GM21526 (cell line): ENCODE data around the gene IMMP2L.
"Not testable (repeated sequence)": the region's sequence is repeated elsewhere in the genome, so short reads cannot be mapped to it uniquely, and the experiment has no call there.

Experiments
- ATAC-seq: cut with Tn5 transposase; IDR thresholded peaks from one replicate; pipeline ENCODE4 v1.9.1; 2021; ENCODE audit warnings: moderate library complexity; ENCODE audit not compliant: unreplicated experiment, low FRiP score

Gene IMMP2L

DNA sequence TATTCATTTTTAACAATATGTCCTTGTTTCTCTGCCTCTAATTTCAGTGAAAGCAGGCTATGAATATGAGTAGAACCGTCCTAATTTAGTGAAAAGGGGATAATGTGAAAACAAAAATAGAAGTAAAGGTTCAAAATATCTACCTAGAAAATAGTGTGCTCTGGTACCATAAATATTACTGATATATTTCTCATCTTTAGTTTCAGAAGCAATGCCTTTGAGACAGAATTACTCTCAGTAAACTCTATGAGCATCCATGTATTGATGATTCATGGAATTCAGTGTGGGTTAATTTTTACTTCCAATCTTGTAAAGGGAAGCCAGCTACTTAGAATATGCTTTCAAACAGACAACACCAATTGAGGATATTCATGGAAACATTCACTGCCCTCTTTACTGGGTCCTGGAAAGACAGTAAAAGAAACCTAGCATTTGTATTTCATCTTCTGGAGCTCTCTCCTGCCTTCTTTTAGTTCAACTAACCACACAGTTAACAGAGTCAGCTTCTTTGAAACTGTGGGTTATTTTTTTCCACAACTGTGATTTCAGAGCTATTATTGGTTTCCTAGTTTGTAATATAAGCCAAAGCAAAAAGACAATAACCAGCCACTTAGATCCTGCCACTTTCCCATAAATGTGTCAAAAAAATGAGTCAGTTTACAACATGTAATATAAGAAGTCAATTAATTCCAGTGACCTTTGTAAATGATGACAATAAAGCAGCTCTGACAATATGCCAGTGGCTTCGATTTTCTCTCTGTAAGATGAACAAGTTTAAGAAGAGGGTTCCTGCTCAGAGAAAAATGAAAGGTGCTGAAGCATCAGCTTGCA lies 469.7 kb downstream of the IMMP2L start:
- no peak for ATAC-seq

DNA sequence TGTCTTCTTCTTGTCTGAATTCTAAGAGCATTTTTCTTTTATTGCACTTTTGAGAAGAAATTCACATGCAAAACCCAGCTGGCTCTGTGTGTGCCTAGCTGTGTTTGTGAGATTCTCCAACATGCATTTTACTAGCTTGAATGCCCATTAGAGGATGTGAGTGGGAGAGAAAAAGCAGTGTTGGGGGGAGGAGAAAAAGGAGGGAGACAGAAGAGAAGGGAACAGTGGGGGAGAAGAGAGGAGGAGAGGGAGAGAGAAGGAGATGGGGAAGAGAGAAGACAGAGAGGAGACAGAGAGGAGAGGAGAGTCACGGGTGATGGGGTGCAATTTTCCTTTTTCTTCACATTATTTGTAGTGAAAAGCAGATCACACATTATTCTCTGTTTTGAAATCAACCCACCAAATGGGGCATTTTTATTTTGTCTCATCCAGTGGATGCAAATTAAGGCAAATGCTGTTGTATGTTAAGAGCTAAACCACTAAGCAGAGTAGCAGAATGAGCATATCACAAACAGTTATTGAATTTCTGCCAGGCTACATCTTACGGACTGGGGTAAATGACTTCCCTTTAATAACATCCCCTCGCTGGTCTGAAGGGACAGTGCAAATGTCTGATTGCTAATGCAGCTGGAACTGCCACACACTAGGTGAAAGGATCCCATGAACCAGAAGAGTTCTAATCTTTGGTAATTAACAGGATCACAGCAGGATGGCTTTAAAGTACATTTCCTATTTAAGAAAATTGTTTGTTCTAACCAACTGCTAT lies 470.5 kb downstream of the IMMP2L start:
- no peak for ATAC-seq

DNA sequence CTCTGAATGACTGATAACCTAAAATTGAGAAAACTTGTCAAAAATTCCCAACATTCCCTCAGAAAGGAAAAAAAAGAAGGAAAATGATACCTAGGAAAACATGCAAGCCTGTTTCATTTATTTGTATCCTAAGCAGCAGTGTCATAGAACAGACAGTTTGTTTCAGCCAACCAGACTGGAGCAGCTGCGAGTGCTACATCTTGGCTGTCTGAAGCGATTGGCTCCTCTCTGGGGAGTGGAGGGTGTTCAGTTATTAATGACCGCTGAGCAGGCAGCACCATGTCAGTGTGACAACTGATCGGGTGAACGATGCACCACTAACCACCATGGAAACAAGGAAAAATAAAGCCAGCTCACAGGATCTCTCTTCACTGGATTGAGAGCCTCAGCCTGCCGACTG lies 471.4 kb downstream of the IMMP2L start, which contains the start of gene LRRN3:
TSS of gene LRRN3 (plus strand) at position 282 of the 400 bp plus-strand sequence. CDS start 31,646 bp downstream, outside the sequence.
- ATAC-seq: no peak

DNA sequence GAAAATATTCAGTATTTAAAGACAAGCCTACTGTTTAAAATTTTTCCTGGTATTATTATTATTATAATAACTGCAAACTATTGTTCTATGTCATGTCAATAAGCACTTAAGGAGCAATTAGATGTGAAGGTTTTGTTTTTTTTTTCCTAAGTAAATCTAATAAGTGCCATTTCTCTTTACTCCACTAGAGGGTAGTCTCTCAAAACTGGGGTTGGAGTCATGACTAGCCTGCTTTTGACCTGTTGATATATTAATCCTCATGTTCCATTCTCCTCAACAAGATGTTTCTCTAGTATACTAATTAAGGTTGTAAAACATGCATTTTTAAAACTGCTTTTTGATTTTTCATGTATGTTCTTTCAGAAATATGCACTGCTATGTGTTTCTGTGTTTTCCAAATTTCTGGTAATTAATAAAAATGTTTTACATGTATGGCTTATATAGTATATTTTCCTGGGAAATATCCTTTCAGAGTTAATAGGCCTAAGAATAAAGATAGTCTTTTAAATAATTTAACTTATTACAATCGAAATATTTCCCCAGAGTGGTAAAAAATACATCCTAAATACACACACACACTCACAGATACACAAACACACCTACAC lies 472.4 kb downstream of the IMMP2L start:
- peak; percentile 48 for ATAC-seq

DNA sequence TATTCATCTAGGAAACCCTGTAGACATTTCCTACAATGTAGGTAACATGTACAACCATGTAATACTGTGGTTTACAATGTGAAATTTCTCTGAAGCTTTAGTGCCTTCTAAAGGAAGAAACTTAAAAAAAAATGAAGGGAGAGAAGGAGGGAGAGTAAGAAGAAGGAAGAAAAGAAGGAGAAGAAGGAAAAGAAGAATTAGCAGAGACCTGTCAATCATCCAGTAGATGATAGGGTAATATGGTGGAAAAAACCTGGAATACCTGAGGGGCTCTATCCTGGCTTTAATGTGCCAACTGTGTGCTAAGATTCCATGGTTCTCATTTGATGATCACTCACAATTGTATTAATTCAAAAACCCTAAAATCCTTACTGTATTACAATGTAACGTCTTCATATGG lies 474.0 kb downstream of the IMMP2L start:
- ATAC-seq: no peak

DNA sequence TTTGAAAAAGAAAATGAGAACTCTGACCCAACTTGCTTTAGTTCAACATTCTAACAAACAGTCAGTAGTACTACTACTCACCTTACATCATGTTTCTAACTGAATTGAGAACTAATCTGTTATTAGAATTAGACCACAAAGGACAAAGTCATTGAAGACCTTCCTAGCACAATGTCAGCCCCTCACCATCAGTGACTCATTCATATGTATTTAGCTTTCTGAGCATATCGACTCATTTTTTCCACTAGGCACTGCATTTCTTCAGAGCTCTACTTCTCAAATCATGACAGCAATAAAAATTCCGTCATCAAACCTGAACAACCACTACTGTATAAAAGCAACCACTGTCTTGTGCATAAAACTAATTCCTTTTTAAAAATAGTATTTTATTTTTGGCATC lies 475.8 kb downstream of the IMMP2L start:
- ATAC-seq: no peak

DNA sequence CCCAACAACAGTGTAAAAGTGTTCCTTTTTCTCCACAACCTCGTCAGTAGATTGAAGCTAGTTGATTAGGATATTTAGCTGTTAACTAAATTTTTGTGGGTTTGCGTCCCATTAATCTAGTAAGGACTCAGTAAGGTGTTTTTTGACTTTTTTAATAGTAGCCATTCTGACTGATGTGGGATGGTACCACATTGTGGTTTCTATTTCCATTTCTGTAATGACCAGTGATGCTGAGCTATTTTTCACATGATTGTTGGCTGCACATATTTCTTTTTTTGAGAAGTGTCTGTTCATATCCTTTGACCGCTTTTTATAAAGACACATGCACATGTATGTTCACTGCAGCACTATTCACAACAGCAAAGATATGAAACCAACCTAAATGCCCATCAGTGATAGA lies 476.9 kb downstream of the IMMP2L start:
- no peak for ATAC-seq

DNA sequence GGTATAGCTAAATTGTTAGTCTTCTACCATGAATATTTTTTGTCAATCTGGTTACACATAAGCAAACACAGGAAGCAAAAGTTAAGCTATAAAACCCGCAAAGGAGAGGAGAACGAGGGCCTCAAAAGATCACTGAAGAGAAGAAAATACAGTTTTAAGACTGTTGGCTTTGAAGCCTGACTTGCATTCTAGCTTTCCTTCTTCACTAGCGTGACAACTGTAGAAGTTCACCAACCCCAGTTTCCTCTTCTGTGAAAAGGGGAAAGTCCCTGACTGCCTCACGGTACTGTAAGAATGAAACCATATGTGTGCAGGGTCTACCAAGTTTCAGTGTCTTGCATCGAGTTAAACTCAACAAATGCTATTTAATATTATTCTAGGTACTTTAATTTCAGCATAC lies 478.9 kb downstream of the IMMP2L start:
- peak; percentile 99 for ATAC-seq

DNA sequence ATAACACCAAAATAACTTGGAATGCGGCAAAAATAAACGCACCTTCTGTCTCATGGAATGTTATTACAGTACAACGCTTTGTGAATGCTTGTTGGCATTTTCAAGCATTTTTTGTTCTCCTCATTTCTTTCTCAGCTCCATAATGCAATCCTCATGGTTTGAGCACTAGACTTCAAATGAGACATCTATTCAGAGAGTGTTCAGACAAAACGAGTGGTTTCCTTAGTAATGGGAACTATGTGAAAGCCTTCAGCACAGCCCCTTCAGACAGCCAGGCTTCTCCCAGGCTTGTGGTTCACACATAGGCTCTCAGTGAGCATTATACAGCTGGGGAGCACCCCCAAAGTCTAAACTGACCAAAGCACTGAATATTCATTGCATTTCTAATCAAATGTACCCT lies 479.9 kb downstream of the IMMP2L start:
- no peak for ATAC-seq

DNA sequence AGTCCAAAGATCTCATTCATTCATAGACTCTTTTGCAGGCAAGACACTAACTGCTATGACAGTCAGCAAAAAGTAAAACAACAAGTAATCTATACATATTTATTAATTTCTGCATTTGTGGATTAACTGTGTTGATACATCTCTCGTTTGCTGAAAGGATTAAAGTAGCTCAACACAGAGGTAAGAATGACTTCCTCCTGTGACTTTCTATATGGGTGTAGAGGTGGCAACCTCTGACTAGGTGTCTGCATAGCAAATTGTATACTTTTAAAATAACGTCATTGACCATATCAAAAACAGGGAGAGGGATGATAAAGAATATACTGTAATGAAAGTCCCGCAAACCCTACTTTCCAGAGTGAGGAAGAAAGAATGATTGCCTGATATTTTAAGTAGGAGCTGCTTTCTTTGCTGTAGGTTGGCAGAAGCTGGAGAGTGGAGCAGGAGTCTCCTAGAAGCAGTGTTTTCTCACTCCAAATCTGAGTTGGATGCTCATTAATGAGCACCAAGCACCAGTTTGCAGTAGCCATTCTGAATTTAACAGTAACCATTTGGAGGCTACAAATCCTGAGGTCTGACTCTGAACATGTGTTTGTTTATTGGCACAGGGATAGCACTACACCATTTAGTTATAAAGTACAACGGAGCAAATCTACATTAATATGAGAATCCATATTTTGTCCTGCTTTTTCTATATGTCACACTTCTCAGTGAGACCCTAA lies 480.6 kb downstream of the IMMP2L start:
- no peak for ATAC-seq

DNA sequence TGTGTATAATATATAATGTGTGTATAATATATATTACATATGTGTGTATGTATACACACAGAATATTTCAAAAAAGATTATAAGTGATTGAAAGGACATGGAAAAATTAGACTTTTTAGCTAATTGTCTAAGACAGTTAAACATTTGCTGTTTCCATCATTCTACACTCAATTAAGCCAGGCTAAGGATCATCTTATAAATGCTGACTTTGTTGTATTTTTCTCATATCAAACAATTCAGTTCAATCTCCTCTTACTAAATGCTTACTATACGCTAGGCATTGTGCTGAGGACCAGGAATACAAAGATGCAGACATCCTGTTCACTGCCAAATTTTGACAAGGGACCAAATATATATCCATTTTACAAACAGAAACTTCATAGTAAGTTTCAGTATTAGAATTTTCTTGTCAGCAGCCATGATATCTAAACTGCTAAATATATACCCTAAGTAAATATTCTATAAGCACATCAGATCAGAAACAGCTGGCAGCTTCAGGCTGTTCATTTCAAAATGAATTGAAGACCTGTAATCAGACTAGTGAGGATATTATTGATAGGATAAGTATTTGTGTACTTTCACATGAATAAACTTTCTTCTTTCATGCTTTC lies 481.7 kb downstream of the IMMP2L start:
- ATAC-seq: peak; percentile 34

DNA sequence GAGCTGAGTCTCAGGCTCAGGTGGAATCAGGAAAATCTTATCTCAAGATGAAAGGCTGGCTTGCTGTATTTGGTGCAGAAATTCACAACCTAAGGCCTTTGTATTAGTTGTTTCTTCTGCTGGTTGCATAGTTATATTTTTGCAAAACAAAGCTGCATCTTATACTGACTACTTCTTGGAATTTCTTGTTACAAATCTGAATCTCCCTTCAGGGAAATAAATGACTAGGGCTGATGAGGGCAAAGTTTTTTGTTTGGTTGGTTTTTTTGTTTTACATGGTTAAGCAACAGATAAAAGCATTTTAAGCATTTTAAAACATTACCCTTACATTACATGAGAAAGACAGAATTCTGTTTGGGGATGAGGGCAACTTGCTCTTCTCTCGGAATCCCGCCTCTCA lies 485.3 kb downstream of the IMMP2L start:
- ATAC-seq: no peak

DNA sequence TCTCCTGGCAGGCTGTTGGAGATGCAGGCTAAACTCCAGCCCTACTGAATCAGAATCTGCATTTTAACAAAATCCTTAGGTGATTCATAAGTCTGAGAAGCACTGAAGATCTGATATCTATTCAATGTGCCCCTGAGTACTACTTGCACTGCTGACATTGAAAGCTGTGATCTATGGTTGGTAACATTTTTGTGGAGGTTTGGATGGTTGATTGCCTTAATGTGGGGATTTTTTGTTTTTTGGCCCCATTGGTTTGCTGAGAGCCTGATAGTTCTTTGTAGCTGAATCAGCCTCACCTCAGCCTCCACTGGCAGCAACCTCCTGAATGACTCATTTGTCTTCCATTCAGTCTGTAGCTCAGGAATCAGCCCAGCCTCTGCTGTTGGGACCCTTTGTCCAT lies 486.1 kb downstream of the IMMP2L start:
- no peak for ATAC-seq

DNA sequence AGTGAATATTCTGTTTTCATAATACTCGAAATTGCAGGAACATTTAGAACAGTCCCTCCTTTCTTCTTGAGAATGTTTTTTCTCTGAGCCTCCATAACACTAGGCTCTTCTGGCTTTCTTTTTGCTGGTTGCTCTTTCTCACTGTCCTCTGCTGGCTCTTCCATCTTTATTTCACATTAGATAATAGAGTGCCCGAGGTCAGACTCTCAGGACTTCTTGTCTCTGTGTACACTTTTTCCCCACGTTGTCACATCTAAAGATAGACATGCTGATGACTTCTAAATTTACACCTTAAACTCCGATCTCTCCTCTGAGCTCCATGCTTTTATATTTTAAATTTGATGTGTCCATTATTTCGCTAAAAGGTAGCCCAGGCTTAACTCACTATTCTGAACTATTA lies 486.8 kb downstream of the IMMP2L start:
- ATAC-seq: no peak

DNA sequence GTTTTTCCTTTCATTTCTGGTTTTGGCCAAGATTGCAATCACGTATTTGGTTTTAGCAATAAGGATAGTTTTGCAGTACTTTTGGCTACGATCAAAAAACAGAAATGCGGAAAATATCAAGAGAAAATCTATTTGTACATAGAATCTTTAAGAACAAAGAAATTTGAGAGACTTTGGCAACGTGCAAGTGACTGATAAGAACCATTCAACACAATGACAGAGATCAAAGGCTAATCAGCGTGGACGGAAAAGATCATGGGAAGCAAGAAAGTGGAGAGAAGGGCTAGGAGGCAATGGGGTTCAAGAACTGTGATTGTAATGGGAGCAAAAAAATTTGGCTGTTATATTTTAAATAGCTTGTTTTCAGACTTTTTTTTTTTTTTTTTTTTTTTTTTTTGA lies 487.5 kb downstream of the IMMP2L start:
- no peak for ATAC-seq

DNA sequence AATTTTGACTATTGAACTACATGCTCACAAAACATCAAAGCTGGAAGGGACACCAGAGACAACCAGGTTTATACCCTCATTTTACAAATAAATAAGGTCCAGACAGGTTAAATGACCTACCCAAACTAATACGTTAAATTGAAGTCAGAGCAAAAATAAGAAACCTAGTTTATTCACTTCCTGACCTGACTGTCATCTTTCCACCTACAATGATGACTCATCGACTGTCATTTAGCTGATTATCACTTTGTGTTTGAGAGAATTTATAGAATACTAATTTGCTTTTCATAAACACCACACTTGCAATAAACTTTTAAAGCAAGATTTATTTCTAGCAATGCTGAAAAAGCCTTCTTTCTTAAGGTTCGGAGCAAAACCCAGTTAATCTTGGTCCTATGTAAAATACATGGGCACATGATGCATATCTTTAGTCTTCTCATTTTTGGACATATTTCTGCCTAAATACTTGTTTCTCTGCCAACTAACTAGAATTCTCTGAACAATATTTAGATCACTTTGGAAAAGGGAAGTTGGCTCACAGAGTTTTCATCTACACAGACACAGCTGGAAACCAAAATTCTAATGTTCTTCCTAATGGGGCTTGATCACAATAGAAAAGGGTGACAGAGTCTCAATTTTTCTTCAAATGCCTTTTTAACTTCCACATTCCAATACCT lies 488.1 kb downstream of the IMMP2L start:
- ATAC-seq: no peak

DNA sequence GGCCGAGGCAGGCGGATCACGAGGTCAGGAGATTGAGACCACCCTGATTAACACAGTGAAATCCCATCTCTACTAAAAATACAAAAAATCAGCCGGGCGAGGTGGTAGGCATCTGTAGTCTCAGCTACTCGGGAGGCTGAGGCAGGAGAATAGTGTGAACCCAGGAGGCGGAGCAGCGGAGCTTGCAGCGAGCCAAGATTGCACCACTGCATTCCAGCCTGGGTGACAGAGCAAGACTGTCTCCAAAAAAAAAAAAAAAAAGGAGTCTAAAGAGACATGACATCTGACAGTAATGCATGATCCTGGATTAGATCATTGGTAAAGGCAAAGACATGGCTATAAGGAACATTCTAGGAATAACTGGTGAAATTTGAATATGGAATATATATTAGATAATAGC lies 489.6 kb downstream of the IMMP2L start:
- ATAC-seq: not testable (repeated sequence)

DNA sequence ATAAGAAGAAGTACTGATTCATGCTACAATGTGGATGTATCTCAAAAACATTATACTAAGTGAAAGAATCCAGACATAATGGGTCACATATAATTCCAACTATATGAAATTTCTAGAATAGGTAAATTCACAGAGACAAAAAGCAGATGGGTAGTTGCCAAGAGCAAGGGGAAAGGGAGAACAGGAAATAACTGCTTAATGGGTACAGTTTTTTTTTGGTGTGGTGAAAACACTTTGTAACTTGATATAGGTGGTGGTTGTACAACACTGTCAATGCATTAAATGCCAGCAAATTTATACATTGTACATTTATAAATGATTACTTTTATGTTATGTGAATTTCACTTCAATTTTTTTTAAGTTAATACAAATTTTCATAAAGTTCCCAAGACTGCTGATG lies 490.7 kb downstream of the IMMP2L start:
- ATAC-seq: no peak

DNA sequence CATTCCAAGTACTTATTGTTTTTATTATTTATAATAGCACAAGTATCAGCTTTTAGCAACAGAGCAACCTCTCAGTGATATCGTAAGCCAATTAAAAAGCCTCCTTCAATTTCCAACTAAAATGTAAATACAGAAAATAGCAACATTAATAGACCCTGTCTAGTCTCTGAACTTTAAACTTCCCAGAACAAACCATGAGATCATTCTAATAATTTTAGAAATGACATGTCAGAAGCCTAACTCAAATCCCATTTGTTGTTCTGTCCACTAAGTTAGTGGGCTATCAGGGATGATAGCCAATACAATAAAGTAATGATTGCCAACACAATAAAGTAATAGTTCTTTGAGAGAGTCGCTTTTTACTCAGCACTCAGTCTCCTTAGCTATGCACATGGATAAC lies 493.7 kb downstream of the IMMP2L start:
- ATAC-seq: no peak

DNA sequence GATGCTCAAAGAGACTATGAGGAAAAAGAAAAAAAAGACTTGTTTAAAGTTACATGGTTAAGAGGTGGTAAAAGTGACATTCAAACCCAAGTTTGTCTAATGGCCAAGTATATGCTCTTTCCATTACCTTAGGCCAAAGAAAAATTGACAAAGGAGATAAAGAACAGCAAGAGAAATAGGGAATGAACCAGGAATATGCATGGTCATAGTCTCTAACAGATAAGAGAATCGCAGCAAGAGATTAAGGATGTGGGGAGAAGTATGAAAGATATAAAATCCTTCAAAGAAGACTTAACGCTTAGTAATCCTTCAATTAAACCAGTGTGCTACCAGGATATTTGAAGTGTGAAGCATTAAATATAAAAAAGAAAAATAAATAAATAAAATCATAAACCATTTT lies 494.6 kb downstream of the IMMP2L start:
- ATAC-seq: no peak
